NOMO-1 (cell line): Measurements from ENCODE around the gene PCSK4.
"Not testable (repeated sequence)": the region's sequence is repeated elsewhere in the genome, so short reads cannot be mapped to it uniquely, and the experiment has no call there.

Source experiments
- DNase-seq, 2 experiments: peaks; one replicate each; lab custom pipeline; 2025; ENCODE audit not compliant: unreplicated experiment in 2 of 2; lab: John Stamatoyannopoulos, UW

The PCSK4 gene

GRCh38 chr19:1489463-1490310, 463 bp downstream of the PCSK4 start:
- DNase-seq, result no peak

DNA sequence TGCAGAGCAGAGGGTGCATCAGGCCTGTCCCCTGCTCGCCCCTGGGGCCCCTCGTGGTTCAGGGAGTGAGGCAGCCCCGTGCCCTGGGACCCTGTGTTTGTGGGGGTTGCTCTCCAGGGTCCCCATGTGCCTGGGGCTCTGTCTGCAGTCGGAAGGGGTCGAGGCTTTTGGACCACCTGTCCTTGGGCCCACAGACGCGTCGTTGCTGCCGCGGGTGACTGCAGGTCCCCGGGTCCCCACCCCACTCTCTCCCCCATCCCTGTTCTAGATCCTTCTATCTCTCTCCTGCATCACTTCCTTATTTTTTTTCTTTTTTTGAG, 1.9 kb downstream of the PCSK4 start:
- no peak for DNase-seq

DNA sequence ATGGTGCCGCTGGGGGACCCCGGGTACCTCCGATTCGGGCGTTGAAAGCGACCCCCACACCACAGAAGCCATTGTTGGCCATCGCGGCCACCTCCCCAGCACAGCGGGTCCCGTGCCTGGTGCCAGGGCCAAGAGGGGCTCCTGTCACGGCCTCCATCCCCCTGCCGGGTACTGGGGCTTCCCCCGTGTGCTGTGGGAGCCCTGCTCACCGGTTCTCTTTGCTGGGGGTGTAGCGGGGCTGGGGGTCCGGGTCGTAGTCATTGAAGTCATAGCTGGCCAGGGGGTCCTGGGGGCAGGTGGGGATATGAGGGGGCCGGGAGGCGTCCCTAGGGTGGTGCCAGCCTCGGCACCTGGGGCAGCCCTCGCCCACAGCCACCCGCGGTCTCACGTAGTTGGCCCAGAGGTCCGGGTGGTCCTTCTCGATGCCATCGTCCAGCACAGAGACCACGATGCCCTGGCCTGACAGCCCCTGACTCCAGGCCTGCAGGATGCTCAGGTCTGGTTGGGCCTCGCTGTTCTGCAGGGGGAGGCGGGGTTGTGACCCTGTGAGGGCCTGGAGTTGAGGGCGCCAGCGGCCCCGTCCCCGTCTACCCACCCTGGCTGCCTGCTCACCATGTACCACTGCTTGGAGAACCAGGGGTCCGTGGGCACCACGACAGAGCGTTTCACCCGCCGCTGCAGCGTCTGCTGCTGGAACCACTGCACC, 2.4 kb downstream of the PCSK4 start:
- DNase-seq, result no peak

- DNase-seq, result no peak
Observed at GRCh38 chr19:1486720-1487575, 3.2 kb downstream of the PCSK4 start.

- no peak for DNase-seq
Observed at GRCh38 chr19:1483979-1484428, 6.1 kb downstream of the PCSK4 start.

GRCh38 chr19:1483131-1483978, 6.8 kb downstream of the PCSK4 start:
- no peak for DNase-seq

GRCh38 chr19:1482361-1483130, 7.6 kb downstream of the PCSK4 start:
- no peak for DNase-seq

DNA sequence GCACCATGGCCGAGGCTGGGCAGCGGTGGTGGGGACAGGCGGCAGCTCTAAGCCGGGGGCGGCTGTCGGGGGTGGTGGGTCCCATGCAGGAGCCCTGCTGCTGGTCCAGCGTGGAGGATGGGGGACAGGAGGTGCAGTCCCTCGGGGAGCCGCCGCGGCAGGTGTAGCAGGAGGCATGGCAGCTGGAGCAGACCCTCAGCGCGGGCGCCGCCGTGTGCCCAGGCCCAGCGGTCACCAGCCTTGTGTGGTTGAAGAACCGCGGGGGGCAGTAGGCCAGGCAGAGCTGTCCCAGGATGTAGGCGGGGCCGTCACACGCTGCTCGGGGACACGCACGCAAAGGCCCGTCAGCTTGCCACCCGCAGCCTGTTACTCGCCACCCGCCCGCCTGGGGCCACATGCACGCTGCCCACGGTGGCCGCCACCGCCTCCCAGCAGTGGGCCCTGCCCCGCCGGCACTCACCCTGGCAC, 8.2 kb downstream of the PCSK4 start:
- no peak for DNase-seq

DNA sequence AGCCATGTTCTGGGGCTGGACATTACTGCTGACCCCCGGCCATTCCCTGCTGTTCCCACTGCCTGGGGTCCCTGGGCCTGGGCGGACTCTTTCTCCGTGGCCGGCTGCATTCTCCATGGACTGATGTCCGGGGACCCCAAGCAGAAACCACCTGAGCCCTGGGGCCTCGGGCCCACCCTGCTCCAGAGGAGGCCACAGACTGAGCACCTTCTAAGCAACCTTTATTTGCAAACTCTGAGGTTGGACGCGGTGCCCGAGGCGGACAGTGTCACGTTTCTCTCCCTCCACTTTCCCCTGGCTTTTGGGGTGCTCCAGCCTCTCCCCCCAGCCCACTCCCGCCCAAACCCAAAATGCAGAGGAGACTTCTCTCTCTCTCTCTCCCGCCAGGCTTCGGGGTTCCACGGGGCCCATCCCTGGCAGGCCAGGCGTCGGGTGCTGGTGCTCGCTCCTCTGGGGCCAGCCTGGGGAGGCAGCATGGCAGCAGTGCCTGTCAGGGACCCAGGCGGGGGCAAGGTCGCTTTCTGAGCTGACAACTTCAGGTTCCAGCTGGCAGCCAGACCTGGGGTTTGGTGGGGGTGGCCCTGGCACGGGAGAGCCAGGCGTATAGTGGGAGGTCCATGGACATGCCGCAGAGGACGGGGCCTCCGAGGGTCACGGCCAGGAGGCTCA, 8.8 kb downstream of the PCSK4 start:
- DNase-seq, result no peak

GRCh38 chr19:1478934-1479707, 11.0 kb downstream of the PCSK4 start, which contains the start of gene C19orf25:
Gene C19orf25, minus strand, starts transcription at chr19:1479215. Its CDS starts 312 bp downstream, at chr19:1478903.
- DNase-seq, result peak; percentile 93 to 95

- not testable (repeated sequence) for DNase-seq
Observed at GRCh38 chr19:1477056-1477455, 13.1 kb downstream of the PCSK4 start.

DNA sequence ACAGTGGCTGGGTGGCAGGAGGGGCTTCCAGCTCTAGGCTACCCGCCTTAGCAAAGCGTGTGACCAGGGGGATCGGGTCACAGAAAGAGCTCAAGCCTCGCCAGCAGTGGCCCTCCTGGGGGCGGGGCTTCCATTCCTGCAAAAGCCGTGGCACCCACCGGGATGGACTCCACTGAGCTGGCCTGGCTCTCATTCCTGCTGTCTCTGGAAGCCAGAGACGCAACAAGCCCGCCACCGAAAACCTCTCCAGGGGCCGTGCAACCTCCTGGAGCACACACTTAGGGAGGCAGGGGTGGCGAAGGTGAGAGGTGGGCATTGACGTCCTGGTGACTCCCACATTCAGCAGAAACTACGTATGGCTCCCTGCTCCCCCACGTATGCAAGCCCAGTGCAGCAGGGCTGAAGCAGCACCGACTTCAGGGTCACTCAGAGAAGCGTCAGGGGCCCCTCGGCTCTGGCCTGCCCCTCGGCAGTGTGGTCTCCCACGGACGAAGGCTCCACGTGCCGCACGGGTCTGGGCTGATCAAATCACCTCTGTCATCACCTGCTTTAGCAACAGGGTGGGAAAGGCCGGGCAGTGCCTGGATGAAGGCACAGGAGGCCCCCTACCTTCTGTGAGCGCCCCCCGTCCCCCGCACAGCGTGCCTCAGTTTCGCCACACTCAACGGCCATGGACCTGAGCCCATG, 14.3 kb downstream of the PCSK4 start:
- no peak for DNase-seq

DNA sequence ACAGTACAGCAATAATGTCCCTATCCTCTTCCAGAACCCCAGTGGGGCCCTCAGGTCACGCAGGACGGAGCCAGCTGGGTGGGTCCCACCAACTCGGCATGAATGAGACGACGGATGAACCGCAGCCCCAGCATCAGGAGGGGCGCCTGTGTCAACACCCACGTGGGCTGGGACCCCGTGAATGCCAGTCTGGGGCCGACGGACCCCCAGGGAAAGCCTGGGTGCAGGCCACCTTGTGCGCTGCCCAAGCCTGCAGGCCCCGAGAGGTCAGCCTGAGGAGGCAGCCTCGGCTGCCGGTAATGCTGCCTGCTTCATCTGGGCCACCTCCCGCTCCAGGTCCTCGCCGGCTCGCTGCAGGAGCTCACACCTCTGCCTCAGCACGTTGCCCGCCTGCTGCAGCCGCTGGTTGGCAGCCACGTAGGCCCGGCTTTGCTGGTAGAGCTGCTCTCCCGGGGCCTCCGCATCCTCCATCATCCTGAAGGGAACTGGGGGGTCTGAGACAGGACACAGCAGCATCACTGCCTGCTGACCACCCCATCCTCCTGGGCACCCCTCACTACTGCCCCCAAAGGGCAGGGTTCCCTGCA, 15.3 kb downstream of the PCSK4 start:
- no peak for DNase-seq

DNA sequence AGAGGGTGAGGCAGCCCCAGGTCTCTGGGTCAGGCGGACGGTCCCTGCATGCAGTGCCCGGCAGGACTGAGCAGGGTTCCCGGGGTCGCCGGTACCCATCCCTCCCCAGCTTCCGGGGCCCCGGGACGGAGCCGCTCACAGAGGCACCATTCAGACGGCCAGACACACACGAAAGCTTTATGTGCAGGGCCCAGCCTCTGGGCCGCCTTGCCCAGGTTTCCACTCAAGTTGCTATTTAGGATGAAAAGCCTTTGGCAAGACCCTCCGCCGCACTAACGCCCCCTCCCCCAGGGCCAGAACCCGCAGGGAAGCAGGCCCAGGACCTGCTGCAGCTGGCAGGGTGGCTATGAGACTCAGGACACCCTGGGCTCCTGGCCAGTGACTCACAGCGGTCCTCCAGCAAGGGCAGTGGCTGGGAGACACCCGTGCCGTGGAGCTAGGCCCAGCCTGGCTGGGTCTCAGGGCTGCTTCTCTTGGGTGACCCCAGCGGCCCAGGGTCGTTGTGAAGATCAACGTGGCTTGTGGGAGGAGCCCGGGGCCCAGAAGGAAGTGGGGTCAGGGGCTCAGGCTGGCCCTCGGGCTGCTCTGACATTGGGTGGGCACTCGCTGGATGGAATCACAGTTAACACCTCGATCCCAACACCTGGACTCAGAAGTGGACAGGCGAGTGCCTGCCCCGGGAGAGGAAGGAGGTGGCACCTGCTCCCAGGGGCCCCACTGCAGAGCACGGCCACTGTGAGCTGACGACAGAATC, 16.0 kb downstream of the PCSK4 start:
- DNase-seq, result no peak

- DNase-seq, result no peak
Observed at GRCh38 chr19:1473085-1473851, 16.9 kb downstream of the PCSK4 start.
